Hepatocyte (in vitro differentiated cells): ENCODE measurements around the gene KTI12.

Source experiments
- CTCF ChIP-seq: fragments of 200-600 bp; sonication (generic); IDR thresholded peaks from 2 replicates; pipeline ENCODE4 v1.5.1; 2016; ENCODE audit warnings: antibody characterized with exemption, mild to moderate bottlenecking; ENCODE audit not compliant: poor library complexity
- EZH2 ChIP-seq: fragments of 200-600 bp; sonication (generic); IDR thresholded peaks from 2 replicates; pipeline ENCODE4 v1.6.1; 2016; ENCODE audit warnings: antibody characterized with exemption, mild to moderate bottlenecking, borderline replicate concordance
- EZH2phosphoT487 ChIP-seq: fragments of 200-600 bp; sonication (generic); IDR thresholded peaks from one replicate; pipeline ENCODE4 v1.6.1; 2018; ENCODE audit warnings: antibody characterized with exemption, mild to moderate bottlenecking, low read depth, moderate library complexity; ENCODE audit not compliant: unreplicated experiment, severe bottlenecking

DNA sequence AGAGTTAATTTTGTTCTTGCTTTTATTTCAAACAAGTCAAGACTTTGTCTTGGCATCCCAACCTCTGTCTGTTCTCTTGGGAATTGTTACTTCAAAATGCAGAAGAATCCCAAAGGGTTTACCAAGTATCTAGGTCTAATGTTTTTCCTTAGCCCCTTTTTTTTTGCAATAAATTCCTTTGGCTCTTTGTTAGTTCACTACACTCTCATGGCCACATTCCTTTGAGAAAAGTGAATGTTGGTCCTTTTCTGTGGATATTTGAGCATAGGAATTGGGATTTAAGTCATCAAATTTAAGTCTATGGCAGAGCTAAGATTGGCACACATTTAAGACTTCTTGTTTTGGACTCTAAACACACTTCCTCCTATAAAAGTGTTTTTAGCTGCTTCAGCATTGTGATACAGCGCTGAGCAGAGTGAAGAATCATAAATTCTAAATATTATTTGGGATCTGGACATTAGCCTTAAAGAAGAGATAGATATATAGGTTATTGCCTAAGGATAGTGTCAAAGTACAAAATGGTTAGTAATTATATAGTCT, 24.3 kb upstream of the KTI12 start:
- no peak for TF ChIP-seq CTCF
- TF ChIP-seq EZH2, result no peak
- TF ChIP-seq EZH2phosphoT487, result no peak
